ENCODE measurements around the gene XPO1. TPM values are rescaled to one million over a fixed set of nuclear protein-coding genes. Genes with fewer than 3 reads are reported as not detected.

XPO1 gene
- total and polyA plus RNA-seq, 2 of the 4 experiments (the other 2 are of a cell fraction): 78.5 to 104 TPM

- no peak overlapping the region for H2BK120ac ChIP-seq (ENCODE audit: low read depth, low read length)
- H3K79me1 ChIP-seq (ENCODE audit: low read depth in 1 of 2, low read length in 2 of 2): no peaks in the 10 kb centered on the region
- no peaks in the 10 kb centered on the region for H3K36me3 ChIP-seq (ENCODE audit: control insufficient read depth, insufficient read depth, low read length)
- no peaks in the 10 kb centered on the region for H4K20me1 ChIP-seq (ENCODE audit: insufficient read depth, low read length)
- DNase-seq (no peak), ATAC-seq (ENCODE audit: low read depth) (no peak)
- H2BK20ac ChIP-seq (ENCODE audit: low read depth, low read length): no peak overlapping the region
- no peak overlapping the region for H2BK5ac ChIP-seq (ENCODE audit: low read depth, low read length, poor library complexity, severe bottlenecking)
- H3K14ac ChIP-seq (replicated peaks; ENCODE audit: low read depth, low read length): no peak overlapping the region
- intact Hi-C loops (cut with micrococcal nuclease) (no loop called here), in situ Hi-C loops (cut with MboI; ENCODE audit: low sequenced_read_pairs) (no loop called here), dilution Hi-C loops (cut with HindIII; ENCODE audit: low sequenced_read_pairs, unreplicated experiment) (no loop called here)
- no peak overlapping the region for H3K18ac ChIP-seq (ENCODE audit: low read depth, low read length)
- no peak overlapping the region for H3K9ac ChIP-seq (ENCODE audit: low read depth, low read length)
- no peak overlapping the region for H3K27ac ChIP-seq (ENCODE audit: insufficient read depth, low read length)
- no peaks in the 10 kb centered on the region for H3K9me1 ChIP-seq (ENCODE audit: insufficient read depth, low read length)
- peaks cover 4% of the 10 kb centered on the region for H3K27me3 ChIP-seq (ENCODE audit: control insufficient read depth, insufficient read depth, low read length)
- H4K5ac ChIP-seq (ENCODE audit: low read depth, low read length): no peak overlapping the region
- BruUV-seq (replicated peaks): no TSS peak
- H4K91ac ChIP-seq (ENCODE audit: insufficient read depth, low read depth, low read length): no peak overlapping the region
- no peak overlapping the region for H3K4me3 ChIP-seq (ENCODE audit: insufficient read depth, low read depth, low read length)
- no peak overlapping the region for H2AFZ ChIP-seq (replicated peaks; ENCODE audit: low read length, poor library complexity)
- H3K4ac ChIP-seq (ENCODE audit: low read depth, low read length): no peak overlapping the region
- no peak overlapping the region for H3K56ac ChIP-seq (ENCODE audit: extremely low read depth, insufficient read depth, low read length)
- no peak overlapping the region for H2BK15ac ChIP-seq (ENCODE audit: low read depth, low read length)
- no peak overlapping the region for H3K23ac ChIP-seq (ENCODE audit: low read depth, low read length)
- no peak overlapping the region for H2AK5ac ChIP-seq (ENCODE audit: low read depth, low read length)
- H4K8ac ChIP-seq (ENCODE audit: low read depth in 2 of 2, low read length in 2 of 2): no peak overlapping the region
- CTCF ChIA-PET: no interaction called here
- no peak for TF ChIP-seq SMC3 (IDR thresholded peaks at IDR 0.05; ENCODE audit: low read depth, low read length)
- no peak for TF ChIP-seq MAFK (IDR thresholded peaks at IDR 0.05; ENCODE audit: low read depth, low read length)
- TF ChIP-seq CEBPB (IDR thresholded peaks at IDR 0.05; ENCODE audit: low read depth, low read length): no peak
- TF ChIP-seq FOS (IDR thresholded peaks at IDR 0.05; ENCODE audit: low read depth, low read length): no peak
- TF ChIP-seq NFE2L2 (IDR thresholded peaks at IDR 0.05; ENCODE audit: low read depth, low read length): no peak
- no peak for TF ChIP-seq MXI1 (IDR thresholded peaks at IDR 0.05; ENCODE audit: borderline replicate concordance, low read depth, low read length)
- TF ChIP-seq MAZ (IDR thresholded peaks at IDR 0.05; ENCODE audit: borderline replicate concordance, low read depth, low read length): no peak
- TF ChIP-seq RCOR1 (IDR thresholded peaks at IDR 0.05; ENCODE audit: insufficient replicate concordance, low read length): no peak
- POLR2A ChIA-PET (ENCODE audit: unreplicated experiment): no interaction called here
- H3K4me1 ChIP-seq (ENCODE audit: control insufficient read depth, insufficient read depth, low read length): no peaks in the 10 kb centered on the region
- no peak overlapping the region for H2AK9ac ChIP-seq (replicated peaks; ENCODE audit: low read depth, low read length, poor library complexity)
- no peak overlapping the region for H3K4me2 ChIP-seq (ENCODE audit: low read depth, low read length)
- H3K9me3 ChIP-seq (ENCODE audit: control insufficient read depth, insufficient read depth, low read length): no peaks in the 10 kb centered on the region
- no CpG with 5 or more reads among the region's 6 CpGs for WGBS, 2 experiments (ENCODE audit: extremely low coverage in 2 of 2, insufficient read length in 1 of 2)
Measured at GRCh38 chr2:61557381-61557780, 19.2 kb upstream of the XPO1 start.
